Gastrocnemius medialis (tissue), 4 donors: ENCODE data around the gene TIMM17A.

ENCODE experiments used
- CTCF ChIP-seq, 5 experiments: fragments of 450-650 bp in 3 of 5; fragments of 200-600 bp in 2 of 5; sonication (generic) in 2 of 5; IDR thresholded peaks in 4 of 5; conservative IDR thresholded peaks in 1 of 5; 1 replicate in 4 of 5; 2 replicates in 1 of 5; pipeline ENCODE4 v1.5.1; 2016 to 2019; ENCODE audit warnings: antibody characterized with exemption in 5 of 5, mild to moderate bottlenecking in 3 of 5, moderate library complexity in 3 of 5
- POLR2A ChIP-seq, 2 donors: fragments of 450-650 bp; IDR thresholded peaks; one replicate each; pipeline ENCODE4 v1.6.1; 2017; ENCODE audit warnings: antibody characterized with exemption in 2 of 2, mild to moderate bottlenecking in 2 of 2, moderate library complexity in 2 of 2

GRCh38 chr1:201937624-201938213 lies 17.6 kb upstream of the TIMM17A start:
- TF ChIP-seq CTCF (IDR thresholded peaks at IDR 0.05 in 4 of 5, conservative IDR thresholded peaks at IDR 0.05 in 1 of 5), result no peak
- no peak for TF ChIP-seq POLR2A (IDR thresholded peaks at IDR 0.05)
